CD4-positive, alpha-beta T cell treated with Interleukin-10 for 1 hour (primary cell): ENCODE measurements around the gene NCOR1.

Experiments
- DNase-seq: peaks from one replicate; pipeline ENCODE4 v3.0.0-alpha.2; 2020

NCOR1 gene

DNA sequence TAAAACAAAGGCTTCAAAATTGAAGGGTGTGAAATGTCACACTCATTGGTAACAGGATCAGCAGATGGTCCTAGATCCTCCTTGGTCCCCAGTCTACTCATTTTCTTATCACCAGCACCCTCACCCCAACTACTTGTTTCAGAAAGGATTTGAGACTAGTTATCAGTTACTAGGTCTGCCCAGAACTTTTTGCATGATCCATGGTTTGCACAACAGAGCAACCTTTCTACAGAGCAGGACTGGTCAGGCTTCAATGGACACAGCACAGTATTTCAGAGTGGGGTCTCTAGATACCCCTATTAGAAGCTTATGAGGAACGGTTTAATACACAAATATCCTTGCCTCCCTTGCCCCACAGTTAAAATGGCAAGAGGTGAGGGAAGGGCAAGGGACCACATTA lies 190.1 kb downstream of the NCOR1 start:
- DNase-seq: no peak

DNA sequence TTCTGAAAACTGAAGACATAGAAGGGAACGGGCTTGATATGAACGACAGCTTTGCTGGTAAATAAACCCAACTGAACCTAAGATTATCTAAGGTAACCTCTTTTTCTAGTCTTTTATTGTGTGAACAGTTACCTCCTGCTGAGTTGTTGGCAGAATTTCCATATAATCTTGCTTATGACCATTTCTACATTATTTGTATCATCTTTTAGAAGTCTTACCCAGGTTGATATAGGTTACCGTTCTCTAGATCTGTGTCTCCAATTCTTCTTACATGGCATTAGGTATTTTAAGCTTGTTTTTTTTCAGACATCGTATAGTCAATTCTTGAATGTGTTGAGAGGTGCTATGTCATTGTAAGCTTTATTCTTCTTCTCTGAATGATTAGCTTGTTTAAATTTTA lies 191.5 kb downstream of the NCOR1 start:
- DNase-seq: no peak

DNA sequence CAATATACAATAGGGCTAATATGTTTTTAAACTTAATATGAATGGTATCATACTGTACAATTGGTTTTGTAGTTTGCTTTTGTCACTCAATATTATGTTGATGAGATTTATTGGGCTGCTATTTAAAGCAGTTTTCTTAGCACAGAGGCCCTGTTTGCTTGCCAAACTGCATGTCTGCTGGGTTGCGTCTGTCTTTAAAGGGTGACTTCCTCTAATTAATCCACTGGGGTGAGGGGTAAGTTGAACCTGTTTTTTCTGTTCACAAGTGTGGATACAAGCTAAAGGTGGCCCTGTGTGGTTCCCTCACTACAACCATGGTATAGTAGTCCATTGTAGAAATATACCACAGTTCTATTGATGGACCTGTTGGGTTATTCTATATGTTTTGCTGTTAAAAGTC lies 196.0 kb downstream of the NCOR1 start:
- no peak for DNase-seq

DNA sequence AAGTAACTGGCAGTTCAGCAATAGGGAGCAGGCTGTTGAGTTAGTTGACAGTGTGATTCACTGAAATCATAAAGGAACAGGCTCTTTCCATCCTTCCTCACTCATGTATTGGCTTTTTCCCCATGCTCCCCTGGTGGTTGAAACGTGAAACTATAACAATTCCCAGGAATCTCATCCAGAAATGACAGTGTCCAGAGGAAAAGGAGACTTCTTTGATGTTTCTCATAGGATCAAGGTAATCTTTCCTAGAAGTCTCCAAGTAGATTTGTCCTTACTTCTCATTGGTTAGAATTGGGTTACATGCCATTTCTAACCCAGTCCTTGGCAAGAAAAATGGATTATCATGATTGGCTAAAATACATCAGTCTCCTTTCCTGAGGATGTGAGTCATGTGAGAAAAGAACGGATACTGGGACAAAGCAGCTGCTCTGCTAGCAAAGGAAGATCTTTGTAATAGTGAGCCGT lies 201.4 kb downstream of the NCOR1 start:
- DNase-seq: no peak

DNA sequence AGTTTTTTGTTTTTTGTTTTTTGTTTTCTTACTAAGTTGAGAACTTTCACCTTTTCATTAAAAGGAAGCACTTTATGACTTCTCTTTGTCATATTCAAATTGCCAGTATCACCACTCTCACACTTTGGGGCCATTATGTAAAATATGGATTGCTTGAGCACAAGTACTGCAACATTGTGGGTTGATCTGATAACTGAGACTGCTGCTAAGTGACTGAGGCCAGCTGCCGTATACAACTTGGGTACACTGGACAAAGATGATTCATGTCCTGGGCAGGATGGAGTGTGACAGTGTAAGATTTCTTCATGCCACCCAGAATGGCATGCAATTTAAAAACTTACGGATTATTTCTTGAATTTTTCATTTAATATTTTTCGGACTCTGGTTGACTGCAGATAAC lies 207.9 kb downstream of the NCOR1 start:
- no peak for DNase-seq

DNA sequence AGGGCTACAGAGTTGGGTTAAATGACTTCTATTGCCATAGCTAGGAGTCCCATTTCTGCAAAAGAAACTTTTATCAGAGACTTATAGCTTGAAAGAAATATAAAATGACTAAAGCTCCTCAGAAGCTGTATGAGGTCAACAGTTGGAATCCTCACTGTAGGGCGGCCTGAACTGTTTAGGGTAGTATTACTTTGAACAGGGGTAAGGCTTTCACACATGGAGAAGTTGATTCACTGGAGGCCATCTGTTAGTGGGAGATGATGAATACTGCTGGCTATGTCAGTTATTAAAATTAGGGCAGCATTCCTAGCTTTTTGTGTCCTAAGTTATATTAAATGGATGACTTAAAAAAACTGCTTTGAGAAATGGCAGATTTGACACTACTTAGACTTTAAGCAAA lies 209.7 kb downstream of the NCOR1 start:
- no peak for DNase-seq

DNA sequence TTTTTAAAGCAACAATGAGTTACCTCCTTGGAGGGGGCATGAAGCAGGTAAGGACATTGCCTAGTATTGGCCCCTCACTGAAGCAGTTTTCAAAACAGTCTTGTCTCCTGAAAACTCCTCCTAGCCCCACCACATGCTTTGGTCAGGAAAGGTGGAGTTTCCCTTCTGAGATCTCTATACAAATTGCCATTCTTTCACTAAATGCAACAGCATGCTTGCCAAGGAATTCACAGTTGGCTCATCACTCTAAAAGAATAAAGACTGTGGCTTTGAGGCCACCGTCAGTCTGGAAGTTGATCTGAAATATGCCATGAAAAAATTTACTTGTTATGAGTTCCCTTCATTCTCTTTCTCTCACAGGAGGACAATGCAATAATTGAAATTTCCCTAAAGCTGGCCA lies 211.5 kb downstream of the NCOR1 start:
- DNase-seq: no peak

DNA sequence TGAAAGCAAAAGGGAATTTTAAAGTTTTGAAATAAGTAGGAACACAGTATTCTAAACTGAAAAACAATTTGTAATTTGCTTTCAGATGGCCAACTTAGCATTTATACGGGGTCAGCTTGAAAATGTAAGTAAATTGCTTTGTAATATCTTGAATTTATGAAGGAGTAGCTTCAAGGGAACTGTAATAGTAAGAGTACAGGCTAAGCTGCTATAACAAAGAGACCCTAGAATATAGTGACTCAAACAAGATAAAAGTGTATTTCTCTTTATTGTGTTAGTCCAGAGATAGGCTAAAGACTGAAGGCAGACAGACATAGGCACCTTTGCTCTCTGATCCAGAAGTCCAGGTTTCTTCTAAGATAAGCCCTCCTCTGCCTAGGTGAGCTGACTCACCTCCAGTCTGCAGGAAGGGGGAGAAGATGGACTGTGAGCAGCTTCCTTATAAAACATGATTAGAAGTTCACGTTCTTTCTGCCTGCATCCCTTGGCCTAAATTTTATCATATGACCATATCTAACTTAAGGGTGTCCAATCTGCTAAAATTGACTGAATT lies 212.6 kb downstream of the NCOR1 start:
- DNase-seq: no peak

DNA sequence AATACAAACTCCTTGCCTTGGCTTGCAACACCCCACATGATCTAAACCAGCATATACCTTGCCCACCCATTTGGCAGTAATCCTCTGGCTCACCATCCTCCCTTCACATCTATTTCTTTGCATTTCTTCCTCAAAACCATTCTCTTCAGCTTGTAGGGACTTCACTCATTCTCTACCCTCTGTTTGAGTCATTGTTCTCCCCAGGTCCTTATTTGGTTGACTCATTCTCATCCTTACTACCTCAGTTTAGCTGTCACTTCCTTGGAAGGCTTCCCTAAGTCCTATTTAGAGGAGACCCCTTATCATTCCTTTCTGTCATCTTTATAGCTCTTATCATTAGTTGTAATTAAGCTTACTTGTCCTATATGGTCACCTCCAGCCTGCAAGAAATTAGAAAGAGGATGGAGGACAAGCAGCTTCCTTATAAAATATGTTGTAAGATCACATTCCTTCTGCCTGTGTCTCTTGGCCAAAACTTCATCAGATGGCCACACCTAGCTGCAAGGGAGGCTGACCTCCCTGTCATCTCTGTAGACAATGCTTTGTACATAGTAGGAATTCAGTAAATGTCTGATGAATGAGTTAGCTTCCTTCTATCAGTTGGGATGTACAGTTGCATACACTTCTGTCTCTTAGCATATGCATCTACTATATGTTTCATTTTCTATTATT lies 214.0 kb downstream of the NCOR1 start:
- DNase-seq: no peak

DNA sequence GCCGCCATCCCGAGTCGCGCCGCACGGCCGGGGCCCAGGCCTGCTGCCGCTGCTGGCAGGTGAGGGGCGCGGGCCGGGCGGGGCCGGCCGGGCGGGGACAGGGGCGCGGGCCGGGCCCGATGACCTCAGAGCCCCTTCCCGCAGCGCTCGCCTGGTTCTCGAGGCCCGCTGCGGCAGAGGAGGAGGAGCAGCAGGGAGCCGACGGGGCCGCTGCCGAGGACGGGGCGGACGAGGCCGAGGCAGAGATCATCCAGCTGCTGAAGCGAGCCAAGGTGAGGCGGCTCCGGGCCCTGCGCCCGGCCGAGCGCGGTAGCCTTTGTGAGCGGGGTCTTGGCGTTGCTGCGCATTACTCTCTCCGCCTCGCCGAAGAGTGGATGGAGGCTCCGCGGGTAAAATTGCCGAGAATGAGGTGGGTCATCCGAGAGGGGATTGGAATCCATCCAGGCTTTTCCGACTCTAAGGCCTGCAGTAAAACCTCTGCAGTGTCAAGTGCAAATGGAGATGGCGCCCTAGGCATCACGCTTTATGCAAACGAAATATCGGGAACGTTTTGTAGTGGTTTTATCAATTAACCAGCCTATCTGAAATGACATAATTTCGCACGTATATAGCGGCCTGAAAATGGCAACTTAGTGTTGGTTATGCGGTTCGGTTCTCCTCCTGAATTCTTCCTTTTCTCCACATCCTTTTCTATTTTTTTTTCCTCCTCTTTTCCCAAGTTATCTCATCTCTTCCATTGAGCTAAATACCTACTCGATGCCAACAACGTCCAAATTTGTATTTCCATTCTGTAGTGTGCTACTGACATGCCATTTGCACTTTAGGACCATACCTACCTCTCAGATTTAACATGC lies 215.1 kb downstream of the NCOR1 start:
- no peak for DNase-seq

DNA sequence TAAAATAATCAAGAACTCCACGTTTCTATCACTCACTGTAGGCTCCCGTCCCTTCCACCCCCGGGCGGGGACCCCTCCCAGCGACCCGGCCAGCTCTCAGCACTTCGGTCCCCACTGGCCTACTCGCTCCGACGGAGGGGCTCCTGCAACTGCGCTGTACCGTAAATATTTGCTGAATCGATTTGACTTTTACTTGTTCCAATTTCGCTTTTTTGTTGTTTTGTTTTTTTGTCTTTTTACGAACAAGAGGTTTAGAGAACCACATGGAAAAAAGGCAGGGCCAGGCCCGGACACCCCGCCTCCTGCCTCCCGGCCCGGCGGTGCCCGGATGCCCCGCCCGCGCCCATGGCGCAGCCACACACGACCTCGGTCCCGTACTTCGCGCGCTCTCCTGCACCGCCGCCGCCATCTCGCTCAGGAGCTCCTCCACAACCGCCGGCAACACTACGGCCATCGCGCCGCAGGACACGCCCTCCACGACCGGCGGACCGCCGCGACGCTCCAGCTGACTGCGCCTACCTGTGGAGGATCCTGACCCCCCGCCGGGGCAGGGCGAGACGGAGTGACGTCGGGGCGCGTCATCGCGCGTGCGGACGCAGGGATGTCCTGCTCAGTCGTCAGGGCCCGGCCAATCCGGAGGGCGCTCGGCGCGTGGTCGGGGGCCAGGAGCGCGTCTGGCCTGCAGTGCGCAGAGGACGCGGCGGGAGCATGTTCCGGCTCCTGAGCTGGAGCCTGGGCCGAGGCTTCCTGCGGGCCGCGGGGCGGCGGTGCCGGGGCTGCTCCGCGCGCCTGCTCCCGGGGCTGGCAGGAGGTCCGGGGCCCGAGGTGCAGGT lies 216.0 kb downstream of the NCOR1 start, which contains the start of the genes TTC19 and ZSWIM7:
Gene TTC19 (plus strand): TSS at position 684 of the 833 bp plus-strand sequence. CDS start 25 bp downstream, at position 709.
Gene ZSWIM7 (minus strand): TSS at position 564 of the 833 bp plus-strand sequence. CDS start 110 bp downstream, at position 454.
- DNase-seq: peak; percentile 92

DNA sequence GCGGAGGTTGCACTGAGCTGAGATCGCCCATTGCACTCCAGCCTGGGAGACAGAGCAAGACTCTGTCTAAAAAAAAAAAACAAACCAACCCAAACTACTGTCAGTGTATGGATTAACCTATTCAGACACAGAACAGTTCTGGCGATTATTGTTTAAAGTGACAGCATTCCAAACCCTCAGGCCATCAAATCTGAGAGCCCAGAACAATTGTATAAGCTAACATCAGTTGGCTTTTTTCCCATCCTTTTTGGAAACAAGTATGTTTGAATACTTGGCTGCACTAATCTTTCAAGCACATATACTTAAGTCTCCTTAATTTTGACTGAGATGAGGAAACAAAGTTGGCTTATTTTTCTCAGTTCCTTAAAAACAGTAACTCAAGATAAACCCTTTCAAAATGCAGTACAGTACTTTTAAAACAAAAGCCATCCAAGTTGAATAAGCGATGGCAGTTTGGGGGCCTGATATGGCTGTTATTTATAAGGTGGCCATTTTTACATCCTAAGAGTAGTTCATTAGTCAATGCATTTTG lies 217.2 kb downstream of the NCOR1 start:
- DNase-seq: no peak

DNA sequence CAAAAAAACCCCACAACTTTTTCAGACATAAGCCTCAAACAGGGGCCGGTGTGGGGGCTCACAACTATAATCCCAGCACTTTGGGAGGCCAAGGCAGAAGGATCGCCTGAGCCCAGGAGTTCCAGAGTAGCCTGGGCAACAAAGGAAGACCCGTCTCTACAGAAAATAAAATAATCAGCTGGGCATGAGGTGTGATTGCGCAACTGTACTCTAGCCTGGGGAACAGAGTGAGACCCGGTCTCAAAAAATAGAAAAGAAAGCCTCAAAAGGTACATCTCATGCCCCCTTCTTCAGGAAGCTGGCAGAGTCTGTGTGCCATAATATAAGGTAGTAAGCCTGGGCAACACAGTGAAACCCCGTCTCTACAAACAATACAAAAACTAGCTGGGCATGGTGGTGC lies 219.0 kb downstream of the NCOR1 start:
- no peak for DNase-seq

DNA sequence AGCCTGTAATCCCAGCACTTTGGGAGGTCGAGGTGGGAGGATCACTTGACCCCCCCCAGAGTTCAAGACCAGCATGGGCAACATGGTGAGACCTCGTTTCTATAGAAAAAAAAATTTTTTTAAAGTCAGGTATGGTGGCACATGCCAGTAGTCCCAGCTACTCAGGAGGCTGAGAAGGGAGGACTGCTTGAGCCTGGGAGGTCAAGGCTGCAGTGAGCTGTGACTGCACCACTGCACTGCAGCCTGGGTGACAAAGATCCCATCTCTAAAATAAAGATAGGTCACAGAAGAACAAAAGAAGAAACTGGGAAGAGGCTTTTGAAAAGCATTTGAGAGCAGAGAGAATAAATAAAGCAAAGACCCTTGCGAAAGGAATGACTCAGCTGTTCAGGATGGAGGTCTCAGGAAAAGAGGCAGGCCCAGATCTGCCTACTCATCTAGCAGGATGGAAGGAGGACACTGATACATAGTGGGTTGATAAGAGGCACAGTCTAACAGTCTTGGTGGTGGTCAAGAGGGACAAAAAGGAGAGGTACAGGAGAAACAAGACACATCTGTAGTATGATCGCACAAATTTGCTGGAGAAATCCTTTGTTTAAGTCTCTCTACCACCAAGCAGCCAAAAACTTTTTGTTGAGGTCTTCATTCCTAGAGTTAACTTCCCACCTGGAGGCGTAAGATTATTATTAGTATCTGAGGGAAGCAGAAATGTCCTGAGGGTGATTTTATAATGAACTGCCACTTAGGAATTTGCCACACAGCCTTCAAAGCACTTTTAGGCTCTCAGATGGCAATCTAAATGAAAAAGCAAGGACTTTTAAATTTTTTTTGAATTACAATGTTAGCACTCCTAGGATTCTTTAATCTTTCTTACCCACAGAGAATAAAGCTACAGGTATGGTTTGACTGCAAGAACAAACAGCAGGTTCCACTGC lies 233.4 kb downstream of the NCOR1 start:
- no peak for DNase-seq

DNA sequence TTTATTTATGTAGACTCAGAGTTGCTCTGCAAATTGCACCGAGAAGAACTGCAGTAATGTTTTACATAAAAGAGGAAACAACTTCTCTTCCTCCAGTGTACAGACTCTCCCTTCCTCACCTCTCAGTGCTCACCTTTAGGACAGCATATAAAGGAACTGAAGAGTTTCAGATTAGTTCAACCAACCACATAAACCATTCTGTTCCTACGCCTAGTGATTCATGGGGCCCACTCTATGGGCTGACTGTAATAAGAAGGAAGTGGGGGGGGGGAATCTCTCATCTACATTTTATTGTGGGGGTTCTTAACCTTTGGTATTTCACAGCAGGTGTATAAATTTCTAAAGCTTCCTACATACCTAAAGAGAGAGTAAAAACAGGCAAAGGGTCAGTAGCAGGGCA lies 234.1 kb downstream of the NCOR1 start:
- no peak for DNase-seq
